GM12865 (cell line): Measurements from ENCODE around the gene GABRA5.

Source experiments
- DNase-seq: peaks from one replicate; pipeline ENCODE4 v3.0.0; 2010; ENCODE audit warnings: low read depth
- H3K4me3 ChIP-seq: 2 replicates; pipeline ENCODE4 v1.5.1; 2011; ENCODE audit warnings: mild to moderate bottlenecking, low read depth, low read length, control low read depth
- TF ChIP-seq, protein P1 (sequence below): IDR thresholded peaks from 2 replicates; pipeline ENCODE4 v1.5.1; 2011; ENCODE audit warnings: low read length, control low read depth, low read depth, inconsistent platforms; ENCODE audit not compliant: insufficient read depth; ENCODE audit errors: missing control alignments

The GABRA5 gene

DNA sequence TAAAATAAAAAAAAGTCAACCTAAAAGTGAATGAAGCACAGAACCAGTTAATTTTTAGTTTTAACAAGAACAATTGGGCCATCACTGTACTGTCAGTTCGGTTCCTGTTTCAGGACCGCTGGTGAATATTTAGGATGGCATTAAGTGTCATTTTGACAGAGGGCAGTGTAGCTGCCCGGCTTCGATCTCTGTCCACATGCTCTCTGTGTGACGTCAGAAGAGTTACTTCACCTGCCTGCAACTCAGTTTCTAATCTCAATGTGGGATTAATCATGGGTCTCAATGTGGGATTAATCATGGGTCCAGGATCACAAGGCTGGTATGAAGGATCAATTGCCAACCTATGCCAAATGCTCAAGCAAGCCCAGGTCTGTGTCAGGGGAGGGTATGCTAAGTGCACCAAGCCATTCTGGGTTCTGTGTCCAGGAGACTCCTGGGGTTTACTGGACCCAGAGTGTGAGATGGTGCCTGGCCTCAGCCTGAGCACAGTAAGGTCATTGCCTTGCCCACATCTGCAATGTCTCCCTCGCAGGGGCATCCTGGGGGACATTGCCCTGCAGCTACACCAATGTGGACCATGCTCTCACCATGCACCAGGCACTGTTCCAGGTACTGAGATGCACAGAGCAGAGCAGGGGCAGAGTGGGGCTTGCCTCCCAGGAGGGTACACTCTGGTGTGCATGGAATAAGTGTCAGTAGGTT is 8.1 kb downstream of the GABRA5 start:
- H3K4me3 ChIP-seq, result no peak overlapping the region
- TF ChIP-seq, protein P1, sequence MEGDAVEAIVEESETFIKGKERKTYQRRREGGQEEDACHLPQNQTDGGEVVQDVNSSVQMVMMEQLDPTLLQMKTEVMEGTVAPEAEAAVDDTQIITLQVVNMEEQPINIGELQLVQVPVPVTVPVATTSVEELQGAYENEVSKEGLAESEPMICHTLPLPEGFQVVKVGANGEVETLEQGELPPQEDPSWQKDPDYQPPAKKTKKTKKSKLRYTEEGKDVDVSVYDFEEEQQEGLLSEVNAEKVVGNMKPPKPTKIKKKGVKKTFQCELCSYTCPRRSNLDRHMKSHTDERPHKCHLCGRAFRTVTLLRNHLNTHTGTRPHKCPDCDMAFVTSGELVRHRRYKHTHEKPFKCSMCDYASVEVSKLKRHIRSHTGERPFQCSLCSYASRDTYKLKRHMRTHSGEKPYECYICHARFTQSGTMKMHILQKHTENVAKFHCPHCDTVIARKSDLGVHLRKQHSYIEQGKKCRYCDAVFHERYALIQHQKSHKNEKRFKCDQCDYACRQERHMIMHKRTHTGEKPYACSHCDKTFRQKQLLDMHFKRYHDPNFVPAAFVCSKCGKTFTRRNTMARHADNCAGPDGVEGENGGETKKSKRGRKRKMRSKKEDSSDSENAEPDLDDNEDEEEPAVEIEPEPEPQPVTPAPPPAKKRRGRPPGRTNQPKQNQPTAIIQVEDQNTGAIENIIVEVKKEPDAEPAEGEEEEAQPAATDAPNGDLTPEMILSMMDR, result no peak
- no peak for DNase-seq

DNA sequence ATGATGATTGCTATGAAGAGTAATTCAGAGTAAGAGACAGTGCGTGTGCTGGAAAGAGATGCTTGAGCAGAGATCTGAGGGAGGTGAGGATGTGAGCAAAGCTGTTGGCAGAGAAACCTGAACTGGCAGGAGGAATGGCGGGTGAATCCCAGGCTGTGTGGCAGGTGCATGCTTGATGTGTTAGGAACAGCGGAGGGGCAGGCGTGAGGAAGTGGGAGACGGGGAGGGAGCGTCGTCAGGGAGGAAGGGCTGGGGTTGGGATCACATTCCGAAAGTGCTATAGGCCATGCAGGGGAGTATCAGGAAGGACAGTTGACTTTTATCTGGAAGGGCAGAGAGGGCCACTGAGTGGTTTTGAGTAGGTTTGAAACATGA is 8.6 kb downstream of the GABRA5 start:
- no peak overlapping the region for H3K4me3 ChIP-seq
- no peak for DNase-seq
- TF ChIP-seq, protein P1, result no peak

DNA sequence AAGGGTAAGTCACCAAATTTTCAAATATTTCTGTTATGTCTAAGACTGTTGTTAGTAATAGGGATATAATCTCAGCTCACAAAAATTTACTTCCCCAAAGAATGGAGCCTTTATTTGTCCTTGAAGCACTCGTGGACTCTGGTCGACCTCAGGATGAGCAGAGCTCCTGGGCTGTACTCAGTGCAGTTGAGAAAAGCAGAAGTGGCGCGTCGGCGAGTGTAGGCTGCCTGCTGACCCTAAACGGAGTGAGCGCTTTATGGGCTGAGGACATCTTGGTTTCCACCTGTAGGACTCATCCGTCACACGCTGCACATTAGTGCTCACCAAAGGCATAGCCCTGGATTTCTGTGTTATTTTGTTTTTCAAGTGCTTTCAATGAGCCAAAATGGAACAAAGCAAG is 11.0 kb downstream of the GABRA5 start:
- DNase-seq, result no peak
- TF ChIP-seq, protein P1, result no peak
- H3K4me3 ChIP-seq, result no peak overlapping the region

DNA sequence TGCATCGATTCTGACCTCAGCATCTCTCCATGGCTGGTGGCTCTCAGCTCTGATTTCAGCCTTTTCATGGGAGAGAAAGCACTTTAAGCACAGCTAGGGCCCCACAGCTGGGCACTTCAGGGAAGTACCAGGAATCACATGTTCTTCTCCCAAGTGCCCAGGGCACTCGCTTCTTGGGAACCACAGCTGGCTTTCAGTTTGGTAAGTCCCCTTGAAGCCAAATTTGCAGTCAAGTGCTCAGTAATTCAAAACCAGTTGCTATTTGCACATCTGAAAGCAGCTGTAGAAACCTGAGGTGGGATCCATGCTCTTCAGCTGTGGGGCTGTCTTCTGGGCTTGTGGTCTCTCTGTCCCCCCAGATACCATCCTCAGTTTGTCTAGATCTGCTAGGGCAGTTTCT is 12.8 kb downstream of the GABRA5 start:
- DNase-seq, result no peak
- TF ChIP-seq, protein P1, result no peak

DNA sequence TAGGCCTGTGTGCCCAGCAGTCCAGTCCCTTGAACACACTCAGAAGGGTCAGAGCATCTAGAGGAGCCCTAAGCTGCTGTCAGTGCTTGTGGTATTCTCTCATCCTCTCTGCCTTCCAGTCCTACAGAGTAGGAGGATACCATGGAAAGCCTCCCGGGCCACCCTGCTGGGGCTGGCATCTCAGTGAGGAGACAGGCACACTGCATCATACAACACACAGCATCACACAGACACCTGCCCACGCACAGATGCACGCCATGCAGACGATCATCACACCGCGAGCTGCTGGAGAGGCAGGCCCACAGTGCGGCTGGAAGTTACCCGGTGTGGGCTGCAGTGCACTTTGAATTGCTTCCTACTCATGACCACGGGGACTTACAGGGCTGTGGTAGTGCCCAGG is 15.2 kb downstream of the GABRA5 start:
- TF ChIP-seq, protein P1, result no peak
- DNase-seq, result no peak

More for the DNA sequence above, 12.8 kb downstream of the GABRA5 start:
- no peak overlapping the region for H3K4me3 ChIP-seq

DNA sequence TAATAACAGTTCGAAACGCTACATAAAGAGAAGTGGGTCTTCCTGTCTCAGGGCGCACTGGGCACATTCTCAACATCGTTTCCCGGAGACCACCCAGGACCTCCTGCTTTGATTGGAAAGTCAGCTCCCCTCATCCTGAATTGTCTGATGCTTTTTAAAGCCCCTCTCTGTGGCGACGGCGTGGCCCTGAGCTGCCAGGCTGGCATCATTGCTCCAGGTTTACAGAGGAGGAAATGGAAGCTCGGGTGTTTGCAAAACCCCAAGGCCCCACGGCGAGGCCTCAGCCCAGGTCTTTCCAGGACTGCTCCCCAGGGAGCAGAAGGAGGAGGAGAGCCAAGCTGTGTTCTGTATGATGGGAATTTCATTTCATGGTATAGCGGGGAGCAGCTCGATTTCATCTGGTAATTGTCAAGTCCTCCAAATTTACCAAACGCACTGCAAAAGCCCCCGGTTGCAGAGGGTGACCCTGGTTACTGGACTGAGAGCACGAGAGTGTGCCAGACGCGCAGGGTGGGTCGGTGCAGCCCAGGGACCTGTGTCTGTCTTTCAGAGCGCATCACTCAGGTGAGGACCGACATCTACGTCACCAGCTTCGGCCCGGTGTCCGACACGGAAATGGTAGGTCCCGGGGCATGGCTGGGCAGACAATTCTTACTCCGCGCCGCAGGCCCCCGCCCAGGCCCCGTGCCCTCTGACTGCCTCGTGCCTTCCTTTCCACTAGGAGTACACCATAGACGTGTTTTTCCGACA is 15.9 kb downstream of the GABRA5 start:
- H3K4me3 ChIP-seq, result no peak overlapping the region
- no peak for DNase-seq
- TF ChIP-seq, protein P1, result no peak

More for the DNA sequence above, 15.2 kb downstream of the GABRA5 start:
- no peak overlapping the region for H3K4me3 ChIP-seq
